ENCODE measurements around the gene PCA3.

GRCh38 chr9:76772686-76773445 lies 8.6 kb downstream of the PCA3 start:
- no peak for TF ChIP-seq POLR2A (IDR thresholded peaks at IDR 0.05)
- TF ChIP-seq, protein P1, sequence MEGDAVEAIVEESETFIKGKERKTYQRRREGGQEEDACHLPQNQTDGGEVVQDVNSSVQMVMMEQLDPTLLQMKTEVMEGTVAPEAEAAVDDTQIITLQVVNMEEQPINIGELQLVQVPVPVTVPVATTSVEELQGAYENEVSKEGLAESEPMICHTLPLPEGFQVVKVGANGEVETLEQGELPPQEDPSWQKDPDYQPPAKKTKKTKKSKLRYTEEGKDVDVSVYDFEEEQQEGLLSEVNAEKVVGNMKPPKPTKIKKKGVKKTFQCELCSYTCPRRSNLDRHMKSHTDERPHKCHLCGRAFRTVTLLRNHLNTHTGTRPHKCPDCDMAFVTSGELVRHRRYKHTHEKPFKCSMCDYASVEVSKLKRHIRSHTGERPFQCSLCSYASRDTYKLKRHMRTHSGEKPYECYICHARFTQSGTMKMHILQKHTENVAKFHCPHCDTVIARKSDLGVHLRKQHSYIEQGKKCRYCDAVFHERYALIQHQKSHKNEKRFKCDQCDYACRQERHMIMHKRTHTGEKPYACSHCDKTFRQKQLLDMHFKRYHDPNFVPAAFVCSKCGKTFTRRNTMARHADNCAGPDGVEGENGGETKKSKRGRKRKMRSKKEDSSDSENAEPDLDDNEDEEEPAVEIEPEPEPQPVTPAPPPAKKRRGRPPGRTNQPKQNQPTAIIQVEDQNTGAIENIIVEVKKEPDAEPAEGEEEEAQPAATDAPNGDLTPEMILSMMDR (IDR thresholded peaks at IDR 0.05) = no peak
